Stimulated activated CD8-positive, alpha-beta memory T cell treated with anti-CD3 and anti-CD28 coated beads, Interleukin-12 subunit alpha, Interleukin-12 subunit beta, amount 100 ng/mL, for 24 hours (primary cell): ENCODE results near the gene PLCXD1.
"Not testable (repeated sequence)": the region's sequence is repeated elsewhere in the genome, so short reads cannot be mapped to it uniquely, and the experiment has no call there.

Experiments used
- DNase-seq: peaks from one replicate; pipeline ENCODE4 v3.0.0-alpha.2; 2020; ENCODE audit errors: extremely low read depth

The PLCXD1 gene

DNA sequence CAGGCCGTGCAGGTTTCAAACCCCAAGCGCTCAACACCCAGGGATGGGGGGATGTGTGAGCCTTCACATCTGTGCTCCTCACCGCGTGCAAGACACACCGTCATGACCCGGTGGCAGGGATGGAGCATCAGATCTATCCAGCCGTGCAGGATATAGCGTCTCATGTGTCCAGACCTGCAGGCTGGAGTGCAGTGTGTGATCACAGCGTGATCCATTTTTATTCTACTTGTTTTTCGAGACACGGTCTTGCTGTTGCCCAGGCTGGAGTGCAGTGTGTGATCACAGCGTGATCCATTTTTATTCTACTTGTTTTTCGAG lies 70.1 kb downstream of the PLCXD1 start:
- DNase-seq = not testable (repeated sequence)

DNA sequence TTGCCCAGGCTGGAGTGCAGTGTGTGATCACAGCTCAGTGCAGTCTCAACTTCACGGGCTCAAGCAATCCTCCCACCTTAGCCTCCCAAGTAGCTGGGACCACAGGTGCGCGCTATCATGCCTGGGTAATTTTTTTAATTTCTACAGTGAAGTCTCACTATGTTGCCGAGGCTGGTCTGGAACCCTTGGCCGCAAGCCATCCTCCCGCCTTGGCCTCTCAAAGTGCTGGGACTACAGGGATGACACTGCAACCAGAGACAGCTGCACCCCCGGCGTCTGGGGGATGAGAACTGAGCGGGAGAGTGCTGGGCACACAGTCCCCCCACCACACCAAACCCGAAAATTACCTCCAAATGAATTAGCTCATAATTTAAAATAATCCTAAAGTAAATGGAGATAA lies 70.6 kb downstream of the PLCXD1 start:
- DNase-seq = no peak

GRCh38 chrX:352181-352580 lies 71.0 kb downstream of the PLCXD1 start:
- DNase-seq = no peak

DNA sequence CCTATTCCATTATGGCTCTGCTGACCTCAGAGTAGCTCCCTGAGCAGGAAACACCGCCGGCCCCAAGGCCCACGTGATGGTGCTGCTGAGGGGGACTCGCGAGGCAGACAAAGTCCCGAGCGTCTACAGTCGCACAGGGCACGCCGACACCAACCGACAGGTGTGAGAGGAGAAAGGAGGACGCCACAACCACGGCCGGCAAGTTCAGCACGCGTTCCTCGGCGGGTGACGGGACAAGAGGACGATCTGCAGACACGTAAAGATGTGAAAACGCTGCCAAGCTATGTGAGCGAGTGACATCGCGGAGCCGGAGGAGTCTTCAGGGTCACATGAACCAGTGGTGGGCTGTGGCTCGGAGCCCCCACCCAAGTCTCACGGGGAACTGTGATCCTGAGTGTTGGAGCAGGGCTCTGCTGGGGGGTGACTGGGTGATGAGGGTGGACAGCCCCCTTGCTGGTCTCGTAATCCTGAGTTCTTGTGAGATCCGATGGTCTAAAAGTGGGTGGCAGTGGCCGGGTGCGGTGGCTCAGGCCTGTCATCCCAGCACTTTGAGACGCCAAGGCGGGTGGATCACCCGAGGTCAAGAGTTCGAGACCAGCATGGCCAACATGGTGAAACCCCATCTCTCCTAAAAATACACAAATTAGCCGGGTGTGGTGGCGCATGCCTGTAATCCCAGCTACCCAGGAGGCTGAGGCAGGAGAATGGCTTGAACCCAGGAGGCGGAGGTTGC lies 71.6 kb downstream of the PLCXD1 start:
- no peak for DNase-seq
